DMS153 (cell line): Measurements from ENCODE around the gene TOMM70.

Experiments used
- DNase-seq: peaks from one replicate; lab custom pipeline; 2025; lab: John Stamatoyannopoulos, UW

Gene TOMM70

GRCh38 chr3:100411091-100411982, 10.4 kb upstream of the TOMM70 start:
- no peak for DNase-seq

GRCh38 chr3:100407977-100408532, 7.2 kb upstream of the TOMM70 start:
- no peak for DNase-seq

GRCh38 chr3:100407164-100407563, 6.3 kb upstream of the TOMM70 start:
- no peak for DNase-seq

GRCh38 chr3:100404250-100404548, 3.3 kb upstream of the TOMM70 start:
- DNase-seq: no peak

GRCh38 chr3:100403362-100404249, 2.7 kb upstream of the TOMM70 start:
- DNase-seq: no peak

- no peak for DNase-seq
Observed at GRCh38 chr3:100402891-100403290, 2.0 kb upstream of the TOMM70 start.

GRCh38 chr3:100402256-100402655, 1.4 kb upstream of the TOMM70 start:
- DNase-seq: no peak

GRCh38 chr3:100401674-100402041, 769 bp upstream of the TOMM70 start:
- no peak for DNase-seq

- DNase-seq: no peak
Observed at GRCh38 chr3:100400419-100400779, 490 bp downstream of the TOMM70 start.

GRCh38 chr3:100399341-100400071, 1.4 kb downstream of the TOMM70 start:
- DNase-seq: no peak

- DNase-seq: no peak
Observed at GRCh38 chr3:100396967-100397366, 3.9 kb downstream of the TOMM70 start.

- no peak for DNase-seq
Observed at GRCh38 chr3:100395679-100396431, 5.0 kb downstream of the TOMM70 start.

- no peak for DNase-seq
Observed at GRCh38 chr3:100389025-100389424, 11.9 kb downstream of the TOMM70 start.

- no peak for DNase-seq
Observed at GRCh38 chr3:100386437-100387074, 14.3 kb downstream of the TOMM70 start.

- no peak for DNase-seq
Observed at GRCh38 chr3:100384733-100385525, 16.0 kb downstream of the TOMM70 start.

GRCh38 chr3:100376301-100376700, 24.6 kb downstream of the TOMM70 start:
- no peak for DNase-seq

- DNase-seq: no peak
Observed at GRCh38 chr3:100374521-100374920, 26.4 kb downstream of the TOMM70 start.

GRCh38 chr3:100370756-100371155, 30.1 kb downstream of the TOMM70 start:
- no peak for DNase-seq

- no peak for DNase-seq
Observed at GRCh38 chr3:100368441-100368840, 32.4 kb downstream of the TOMM70 start.

- no peak for DNase-seq
Observed at GRCh38 chr3:100366424-100366823, 34.5 kb downstream of the TOMM70 start.
